DND-41 (cell line): ENCODE results near the gene SPDYA.

Experiments used
- ATAC-seq: fragments of 200-7000 bp; cut with Tn5 transposase; 3 replicates; pipeline ENCODE4 v1.9.1; 2021; ENCODE audit warnings: low read depth; ENCODE audit not compliant: insufficient read depth
- DNase-seq: peaks from one replicate; pipeline ENCODE4 v3.0.0-alpha.2; 2020
- H2AFZ ChIP-seq: 2 replicates; pipeline ENCODE4 v1.6.0; 2012; ENCODE audit warnings: low read depth, low read length
- H3K27ac ChIP-seq: 2 replicates; pipeline ENCODE4 v1.5.1; 2012; ENCODE audit warnings: low read length, inconsistent platforms
- H3K27me3 ChIP-seq: fragments of 200-600 bp; sonication (generic); 2 replicates; pipeline ENCODE4 v1.6.0; 2012; ENCODE audit warnings: low read length, mild to moderate bottlenecking, inconsistent platforms; ENCODE audit not compliant: insufficient read depth, poor library complexity
- H3K36me3 ChIP-seq: 2 replicates; pipeline ENCODE4 v1.5.1; 2012; ENCODE audit warnings: low read length, inconsistent platforms; ENCODE audit not compliant: insufficient read depth
- H3K4me1 ChIP-seq: 2 replicates; pipeline ENCODE4 v1.5.1; 2012; ENCODE audit warnings: mild to moderate bottlenecking, low read length; ENCODE audit not compliant: insufficient read depth
- H3K4me2 ChIP-seq: 2 replicates; pipeline ENCODE4 v1.6.0; 2012; ENCODE audit warnings: mild to moderate bottlenecking, moderate library complexity, low read length, inconsistent platforms; ENCODE audit not compliant: insufficient read depth
- H3K4me3 ChIP-seq, 2 experiments: fragments of 200-600 bp in 1 of 2; shearing (Covaris generic) in 1 of 2; 2 replicates each; pipeline ENCODE4 v1.5.1; 2012 to 2016; ENCODE audit warnings: inconsistent platforms in 2 of 2, low read length in 2 of 2, mild to moderate bottlenecking in 2 of 2, low read depth in 1 of 2, moderate library complexity in 1 of 2
- H3K79me2 ChIP-seq: 2 replicates; pipeline ENCODE4 v1.6.0; 2012; ENCODE audit warnings: low read length, inconsistent platforms; ENCODE audit not compliant: insufficient read depth
- H3K9ac ChIP-seq: 2 replicates; pipeline ENCODE4 v1.6.0; 2012; ENCODE audit warnings: low read depth, mild to moderate bottlenecking, inconsistent platforms, low read length, moderate library complexity
- H3K9me3 ChIP-seq: 2 replicates; pipeline ENCODE4 v1.5.1; 2012; ENCODE audit warnings: low read length, moderate library complexity, mild to moderate bottlenecking, inconsistent platforms; ENCODE audit not compliant: insufficient read depth, severe bottlenecking
- H4K20me1 ChIP-seq: 2 replicates; pipeline ENCODE4 v1.6.0; 2012; ENCODE audit warnings: low read length; ENCODE audit not compliant: insufficient read depth
- EZH2 ChIP-seq: IDR thresholded peaks from 3 replicates; pipeline ENCODE4 v1.6.1; 2012; ENCODE audit warnings: borderline replicate concordance, low read depth, mild to moderate bottlenecking, moderate library complexity, low read length, inconsistent platforms; ENCODE audit not compliant: severe bottlenecking
- TF ChIP-seq, protein P1 (sequence below): IDR thresholded peaks from 2 replicates; pipeline ENCODE4 v1.5.1; 2012; ENCODE audit warnings: borderline replicate concordance, low read length, moderate library complexity, mild to moderate bottlenecking; ENCODE audit not compliant: poor library complexity, severe bottlenecking; ENCODE audit errors: extremely low read depth

Gene SPDYA

DNA sequence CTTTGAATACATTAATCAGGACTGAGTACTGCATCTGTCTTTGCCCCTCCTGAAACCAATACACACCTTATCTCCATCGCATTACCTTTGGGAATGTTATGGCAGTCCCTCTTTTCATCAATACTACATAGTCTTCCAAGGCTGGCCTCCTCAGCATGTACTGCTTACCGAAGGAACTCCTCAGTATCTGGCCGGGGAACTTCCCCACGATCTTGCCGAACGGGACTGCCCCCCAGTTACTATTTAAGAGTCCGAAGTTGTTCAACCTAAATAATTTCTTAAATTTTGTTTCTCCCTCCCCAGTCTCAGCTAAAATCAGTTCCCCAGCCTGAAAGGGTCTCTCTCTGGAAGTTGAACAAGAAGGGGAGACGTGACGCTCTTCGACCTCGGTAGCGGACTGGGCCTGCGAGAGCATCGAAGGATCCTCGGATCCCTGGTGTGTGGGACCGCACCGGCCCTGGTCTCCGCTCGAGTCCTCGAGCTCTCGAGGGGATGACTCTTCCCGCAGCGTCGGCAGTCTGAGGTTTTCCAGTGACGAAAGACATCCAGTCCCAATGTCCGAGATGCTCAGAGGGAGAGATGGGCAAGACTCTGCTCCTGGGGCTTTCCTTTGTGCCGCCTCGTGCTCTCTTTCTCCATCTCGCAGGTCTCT, 59.0 kb downstream of the SPDYA start:
- Histone ChIP-seq H3K27ac (peak overlapping the region; percentile 89), H3K9me3 (no peaks in the 10 kb centered on the region), H3K4me1 (peaks cover 44% of the 10 kb centered on the region), H3K36me3 (peaks cover 24% of the 10 kb centered on the region), H3K9ac (peak overlapping the region; percentile 87), H2AFZ (peak overlapping the region; percentile 93), H3K4me2 (peak overlapping the region; percentile 94), H3K4me3 (peak overlapping the region; percentile 84 to 97), H3K27me3 (no peaks in the 10 kb centered on the region), H4K20me1 (0 out of 2 replicates have a peak, but pooled peaks cover 8% of the 10 kb centered on the region), H3K79me2 (peaks cover 52% of the 10 kb centered on the region)
- ATAC-seq, result peak; percentile 40
- no peak for DNase-seq
- TF ChIP-seq EZH2, result no peak
- TF ChIP-seq, protein P1, sequence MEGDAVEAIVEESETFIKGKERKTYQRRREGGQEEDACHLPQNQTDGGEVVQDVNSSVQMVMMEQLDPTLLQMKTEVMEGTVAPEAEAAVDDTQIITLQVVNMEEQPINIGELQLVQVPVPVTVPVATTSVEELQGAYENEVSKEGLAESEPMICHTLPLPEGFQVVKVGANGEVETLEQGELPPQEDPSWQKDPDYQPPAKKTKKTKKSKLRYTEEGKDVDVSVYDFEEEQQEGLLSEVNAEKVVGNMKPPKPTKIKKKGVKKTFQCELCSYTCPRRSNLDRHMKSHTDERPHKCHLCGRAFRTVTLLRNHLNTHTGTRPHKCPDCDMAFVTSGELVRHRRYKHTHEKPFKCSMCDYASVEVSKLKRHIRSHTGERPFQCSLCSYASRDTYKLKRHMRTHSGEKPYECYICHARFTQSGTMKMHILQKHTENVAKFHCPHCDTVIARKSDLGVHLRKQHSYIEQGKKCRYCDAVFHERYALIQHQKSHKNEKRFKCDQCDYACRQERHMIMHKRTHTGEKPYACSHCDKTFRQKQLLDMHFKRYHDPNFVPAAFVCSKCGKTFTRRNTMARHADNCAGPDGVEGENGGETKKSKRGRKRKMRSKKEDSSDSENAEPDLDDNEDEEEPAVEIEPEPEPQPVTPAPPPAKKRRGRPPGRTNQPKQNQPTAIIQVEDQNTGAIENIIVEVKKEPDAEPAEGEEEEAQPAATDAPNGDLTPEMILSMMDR, result no peak

DNA sequence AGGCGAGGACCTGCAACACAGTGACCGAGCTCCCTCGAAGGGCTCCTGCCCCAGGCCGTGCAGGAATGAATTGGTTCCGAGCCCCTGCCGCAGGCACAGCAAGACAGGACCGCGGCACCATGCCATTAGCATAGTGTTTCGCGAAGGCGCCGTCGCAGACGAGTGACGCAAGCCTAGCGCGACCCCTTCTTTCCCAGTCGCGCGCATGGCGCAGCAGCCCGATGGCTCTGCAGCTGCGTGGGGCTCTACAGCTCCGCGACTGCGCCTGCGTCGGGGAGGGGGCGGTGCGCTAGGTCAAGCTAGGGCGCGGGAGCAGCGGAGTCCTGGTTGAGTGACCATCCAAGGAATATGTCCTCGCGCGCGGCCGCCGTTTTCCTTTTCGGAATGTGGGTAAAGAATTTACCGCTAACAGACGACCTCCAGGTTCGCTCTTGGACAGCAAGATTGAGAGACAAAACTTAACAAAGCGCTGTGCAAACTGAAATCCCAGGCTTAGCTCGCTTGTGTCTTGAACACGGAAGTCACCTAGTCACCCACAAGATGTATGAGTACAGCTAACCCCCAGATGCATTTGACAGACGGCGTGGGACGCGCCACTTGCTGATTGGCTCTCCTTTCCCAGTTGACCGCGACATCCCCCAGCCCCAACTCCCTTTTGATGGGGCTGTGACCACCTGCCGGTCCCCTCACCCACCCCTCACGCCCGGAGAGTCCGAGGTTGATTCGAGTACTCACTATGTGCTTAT, 59.7 kb downstream of the SPDYA start, which contains the start of gene TRMT61B:
TRMT61B (minus strand) TSS at position 164 of the 746 bp plus-strand sequence; CDS start at position 132, 32 bp downstream.
- ATAC-seq (peak; percentile 96), DNase-seq (peak; percentile 94)
- H3K9me3 ChIP-seq, result no peaks in the 10 kb centered on the region
- peak within 1 kb of the TSS; percentile 89 for H3K27ac ChIP-seq
- H3K4me3 ChIP-seq, result peak within 1 kb of the TSS; percentile 84 to 97
- H3K4me1 ChIP-seq, result peaks cover 40% of the 10 kb centered on the region
- peaks cover 19% of the 10 kb centered on the region for H3K36me3 ChIP-seq
- peak within 1 kb of the TSS; percentile 87 for H3K9ac ChIP-seq
- 0 out of 2 replicates have a peak, but pooled peaks cover 8% of the 10 kb centered on the region for H4K20me1 ChIP-seq
- H2AFZ ChIP-seq, result peak within 1 kb of the TSS; percentile 93
- peak within 1 kb of the TSS; percentile 94 for H3K4me2 ChIP-seq
- peaks cover 45% of the 10 kb centered on the region for H3K79me2 ChIP-seq
- no peaks in the 10 kb centered on the region for H3K27me3 ChIP-seq
- TF ChIP-seq, protein P1, result peak; percentile 8
- TF ChIP-seq EZH2, result no peak

DNA sequence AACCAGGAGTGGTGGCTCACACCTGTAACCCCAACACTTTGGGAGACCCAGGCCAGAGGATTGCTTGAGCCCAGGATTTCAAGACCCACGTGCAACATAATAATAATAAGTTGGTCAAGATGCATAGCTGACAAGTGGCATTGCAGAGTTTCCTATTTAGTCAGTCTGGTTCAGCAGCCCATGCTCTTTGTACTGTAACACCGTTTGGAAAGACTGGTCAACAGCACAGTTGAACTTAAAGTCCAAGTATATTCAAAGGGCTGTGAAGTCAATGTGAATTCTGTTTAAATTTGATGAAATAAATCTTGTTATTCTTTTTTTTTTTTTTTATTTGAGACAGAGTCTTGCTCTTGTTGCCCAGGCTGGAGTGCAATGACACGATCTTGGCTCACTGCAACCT, 61.0 kb downstream of the SPDYA start:
- Histone ChIP-seq H3K9me3 (no peaks in the 10 kb centered on the region), H3K9ac (no peak overlapping the region), H3K4me1 (peaks cover 36% of the 10 kb centered on the region), H3K79me2 (peaks cover 39% of the 10 kb centered on the region), H2AFZ (peak overlapping the region; percentile 93; the same call in 1 of the 2 replicates), H3K27me3 (peaks cover 9% of the 10 kb centered on the region), H3K36me3 (peaks cover 15% of the 10 kb centered on the region), H3K4me2 (no peak overlapping the region), H4K20me1 (0 out of 2 replicates have a peak, but pooled peaks cover 8% of the 10 kb centered on the region), H3K27ac (no peak overlapping the region), H3K4me3 (no peak overlapping the region)
- no peak for TF ChIP-seq EZH2
- TF ChIP-seq, protein P1, result no peak
- no peak for DNase-seq
- ATAC-seq, result no peak
